HFFc6 (cell line): Measurements from ENCODE around the gene PLCXD1. TPM values are rescaled to one million over a fixed set of nuclear protein-coding genes. Genes with fewer than 3 reads are reported as not detected.

ENCODE experiments used
- DNase-seq: peaks from one replicate; pipeline ENCODE4 v3.0.0-alpha.2; 2018
- H3K27ac Mint-ChIP-seq: 2 replicates; pipeline ENCODE4 v1.8.0; 2020; ENCODE audit warnings: mild to moderate bottlenecking, mixed read lengths
- H3K27me3 Mint-ChIP-seq: 2 replicates; pipeline ENCODE4 v1.8.0; 2021; ENCODE audit warnings: mild to moderate bottlenecking, moderate library complexity, mixed read lengths; ENCODE audit not compliant: insufficient read depth
- H3K36me3 Mint-ChIP-seq: 2 replicates; pipeline ENCODE4 v1.8.0; 2021; ENCODE audit warnings: low read depth, mixed read lengths
- H3K4me1 Mint-ChIP-seq: 2 replicates; pipeline ENCODE4 v1.8.0; 2020; ENCODE audit warnings: low read depth, mixed read lengths
- H3K4me3 Mint-ChIP-seq: 2 replicates; pipeline ENCODE4 v1.8.0; 2020; ENCODE audit warnings: mild to moderate bottlenecking, moderate library complexity, mixed read lengths
- H3K9me3 Mint-ChIP-seq: 2 replicates; pipeline ENCODE4 v1.8.0; 2020; ENCODE audit warnings: mild to moderate bottlenecking, mixed read lengths
- CTCF ChIP-seq: fragments of 200-600 bp; sonication (generic); IDR thresholded peaks from 2 replicates; pipeline ENCODE4 v1.5.0; 2021; ENCODE audit warnings: antibody characterized with exemption, mild to moderate bottlenecking
- total RNA-seq, 6 experiments: library from RNA; stranded (reverse); fragmentation: NEBNext Ultra II Directional; extraction: Animal tissue kit (Norgen Biotek cat#: 25700); gene quantifications; 2 replicates in 1 of 6; 3 replicates in 5 of 6; pipeline ENCODE4 v1.2.3, GENCODE V29; 2021

PLCXD1 gene
- total RNA-seq, 6 experiments from 2014 or later: 23.4 to 30.6 (median 25.0) TPM

- H3K9me3 Mint-ChIP-seq: peaks cover 30% of the 10 kb centered on the region
- no peak overlapping the region for H3K4me3 Mint-ChIP-seq
- no peak for DNase-seq
- TF ChIP-seq CTCF: no peak
- peaks cover 7% of the 10 kb centered on the region for H3K27me3 Mint-ChIP-seq
- peaks cover 37% of the 10 kb centered on the region for H3K36me3 Mint-ChIP-seq
- H3K27ac Mint-ChIP-seq: no peak overlapping the region
- no peaks in the 10 kb centered on the region for H3K4me1 Mint-ChIP-seq
Observed at GRCh38 chrX:340121-340520, 58.9 kb downstream of the PLCXD1 start.

DNA sequence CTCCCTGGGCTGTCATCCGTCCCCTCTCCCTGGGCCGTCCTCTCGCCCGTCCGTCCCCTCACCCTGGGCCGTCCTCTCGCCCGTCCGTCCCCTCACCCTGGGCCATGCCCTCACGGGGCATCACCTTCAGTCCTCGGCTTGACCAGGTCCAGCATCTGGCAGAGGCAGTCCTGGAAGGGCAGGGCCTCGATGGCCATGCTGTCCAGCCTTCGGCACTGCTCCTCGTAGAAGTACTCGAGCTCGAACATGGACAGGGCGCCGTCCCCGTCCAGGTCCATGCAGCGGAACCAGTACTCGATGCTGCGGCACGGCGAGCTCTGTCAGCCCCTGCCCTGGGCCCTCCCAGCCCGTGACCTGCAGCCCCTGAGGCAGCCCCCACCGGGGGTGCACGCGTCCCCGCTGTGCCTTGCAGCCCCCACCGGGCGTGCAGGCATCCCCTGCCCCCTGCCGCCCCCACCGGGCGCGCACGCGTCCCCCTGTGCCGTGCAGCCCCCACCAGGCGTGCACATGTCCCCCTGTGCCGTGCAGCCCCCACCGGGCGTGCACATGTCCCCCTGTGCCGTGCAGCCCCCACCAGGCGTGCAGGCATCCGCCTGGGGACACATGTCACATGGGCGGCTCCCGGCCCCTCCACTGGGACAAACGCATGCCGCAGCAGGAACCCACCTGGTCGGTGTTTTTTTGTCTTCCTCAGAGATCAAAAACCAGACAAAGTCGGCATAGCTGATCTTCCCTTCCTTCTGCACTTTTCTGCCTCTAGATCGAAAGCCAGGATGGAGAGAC, 59.7 kb downstream of the PLCXD1 start:
- Mint-ChIP-seq H3K27ac (no peak overlapping the region), H3K27me3 (peaks cover 7% of the 10 kb centered on the region), H3K4me3 (no peak overlapping the region), H3K36me3 (peaks cover 30% of the 10 kb centered on the region), H3K4me1 (no peaks in the 10 kb centered on the region), H3K9me3 (peaks cover 30% of the 10 kb centered on the region)
- DNase-seq: no peak
- TF ChIP-seq CTCF: no peak

GRCh38 chrX:341541-342101, 60.4 kb downstream of the PLCXD1 start:
- no peak overlapping the region for H3K27ac Mint-ChIP-seq
- no peak for DNase-seq
- peaks cover 22% of the 10 kb centered on the region for H3K36me3 Mint-ChIP-seq
- TF ChIP-seq CTCF: no peak
- H3K9me3 Mint-ChIP-seq: peaks cover 24% of the 10 kb centered on the region
- no peaks in the 10 kb centered on the region for H3K4me1 Mint-ChIP-seq
- peaks cover 4% of the 10 kb centered on the region for H3K27me3 Mint-ChIP-seq
- H3K4me3 Mint-ChIP-seq: no peak overlapping the region

DNA sequence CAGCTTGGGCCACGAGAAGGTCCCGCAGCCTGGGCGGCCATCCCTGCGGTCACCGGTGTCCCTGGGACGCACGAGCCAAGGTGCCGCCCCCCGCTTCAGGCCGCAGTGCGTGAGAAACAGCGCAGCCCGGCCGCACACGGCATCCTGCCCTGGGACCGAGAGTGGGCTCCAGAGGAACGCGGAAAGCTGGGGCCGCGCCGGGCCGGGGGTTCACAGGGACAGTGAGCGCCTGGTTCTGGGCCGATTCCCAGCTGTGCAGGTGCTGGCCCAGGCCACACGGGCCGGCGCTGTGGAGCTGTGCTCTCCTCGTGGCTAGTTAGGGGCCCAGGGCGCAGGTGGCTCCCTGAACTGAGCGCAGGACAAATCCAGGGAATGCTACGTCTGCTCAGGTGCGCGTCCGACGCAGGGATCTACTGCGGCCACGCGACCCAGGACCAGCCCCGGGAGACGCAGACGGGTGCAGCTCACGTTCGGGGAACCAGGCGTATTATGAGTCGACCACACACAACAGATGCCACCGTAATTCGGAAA, 63.3 kb downstream of the PLCXD1 start:
- TF ChIP-seq CTCF: no peak
- no peaks in the 10 kb centered on the region; the same call in 1 of the 2 replicates for H3K27me3 Mint-ChIP-seq
- no peak for DNase-seq
- no peaks in the 10 kb centered on the region for H3K4me1 Mint-ChIP-seq
- H3K36me3 Mint-ChIP-seq: peaks cover 15% of the 10 kb centered on the region
- no peak overlapping the region for H3K27ac Mint-ChIP-seq
- H3K9me3 Mint-ChIP-seq: peaks cover 12% of the 10 kb centered on the region
- H3K4me3 Mint-ChIP-seq: no peak overlapping the region

GRCh38 chrX:345020-345925, 64.1 kb downstream of the PLCXD1 start:
- Mint-ChIP-seq H3K27me3 (no peaks in the 10 kb centered on the region; the same call in 1 of the 2 replicates), H3K27ac (no peak overlapping the region), H3K4me1 (no peaks in the 10 kb centered on the region), H3K4me3 (no peak overlapping the region), H3K9me3 (peaks cover 12% of the 10 kb centered on the region), H3K36me3 (peaks cover 15% of the 10 kb centered on the region)
- no peak for DNase-seq
- TF ChIP-seq CTCF: no peak
